Muscle of leg (tissue), 11 donors: ENCODE measurements around the gene CIRBP. TPM values are rescaled to one million over a fixed set of nuclear protein-coding genes. Genes with fewer than 3 reads are reported as not detected.

Experiments used
- DNase-seq: peaks from one replicate; pipeline ENCODE4 v3.0.0; 2013
- H3K27ac ChIP-seq: one replicate; pipeline ENCODE4 v1.5.1; 2013; ENCODE audit warnings: mild to moderate bottlenecking, low read length, control low read depth
- H3K27me3 ChIP-seq: one replicate; pipeline ENCODE4 v1.6.1; 2013; ENCODE audit warnings: low read length; ENCODE audit not compliant: control insufficient read depth, insufficient read depth
- H3K36me3 ChIP-seq: one replicate; pipeline ENCODE4 v1.6.1; 2013; ENCODE audit warnings: low read length; ENCODE audit not compliant: control insufficient read depth, insufficient read depth
- H3K4me1 ChIP-seq: one replicate; pipeline ENCODE4 v1.6.1; 2013; ENCODE audit warnings: low read length; ENCODE audit not compliant: control insufficient read depth, insufficient read depth
- H3K4me3 ChIP-seq: one replicate; pipeline ENCODE4 v1.5.1; 2013; ENCODE audit warnings: low read length, control low read depth
- H3K9me3 ChIP-seq: replicated peaks from 2 replicates; pipeline ENCODE4 v1.6.1; 2013; ENCODE audit warnings: low read depth, low read length; ENCODE audit not compliant: control insufficient read depth
- WGBS: methylation state at CpG from one replicate; pipeline ENCODE4 v1.1.5; 2013; ENCODE audit warnings: missing lambda C conversion rate; ENCODE audit not compliant: insufficient coverage; 5-methylcytosine and 5-hydroxymethylcytosine counted together
- polyA plus RNA-seq, 8 donors: library from polyadenylated mRNA; unstranded; fragments of 120-200 nt; gene quantifications; one replicate each; pipeline versions ENCODE4 v1.2.1 to v1.2.3, GENCODE V29; 2013; ENCODE audit warnings: inconsistent platforms in 1 of 8, low replicate concordance in 1 of 8; ENCODE audit not compliant: insufficient read length in 8 of 8, insufficient read depth in 1 of 8
- total RNA-seq: library from RNA; stranded (reverse); fragments of 120-200 nt; gene quantifications from one replicate; pipeline ENCODE4 v1.2.4, GENCODE V29; 2013

The CIRBP gene
- total and polyA plus RNA-seq, 9 donors = 402 to 613 (median 547) TPM

DNA sequence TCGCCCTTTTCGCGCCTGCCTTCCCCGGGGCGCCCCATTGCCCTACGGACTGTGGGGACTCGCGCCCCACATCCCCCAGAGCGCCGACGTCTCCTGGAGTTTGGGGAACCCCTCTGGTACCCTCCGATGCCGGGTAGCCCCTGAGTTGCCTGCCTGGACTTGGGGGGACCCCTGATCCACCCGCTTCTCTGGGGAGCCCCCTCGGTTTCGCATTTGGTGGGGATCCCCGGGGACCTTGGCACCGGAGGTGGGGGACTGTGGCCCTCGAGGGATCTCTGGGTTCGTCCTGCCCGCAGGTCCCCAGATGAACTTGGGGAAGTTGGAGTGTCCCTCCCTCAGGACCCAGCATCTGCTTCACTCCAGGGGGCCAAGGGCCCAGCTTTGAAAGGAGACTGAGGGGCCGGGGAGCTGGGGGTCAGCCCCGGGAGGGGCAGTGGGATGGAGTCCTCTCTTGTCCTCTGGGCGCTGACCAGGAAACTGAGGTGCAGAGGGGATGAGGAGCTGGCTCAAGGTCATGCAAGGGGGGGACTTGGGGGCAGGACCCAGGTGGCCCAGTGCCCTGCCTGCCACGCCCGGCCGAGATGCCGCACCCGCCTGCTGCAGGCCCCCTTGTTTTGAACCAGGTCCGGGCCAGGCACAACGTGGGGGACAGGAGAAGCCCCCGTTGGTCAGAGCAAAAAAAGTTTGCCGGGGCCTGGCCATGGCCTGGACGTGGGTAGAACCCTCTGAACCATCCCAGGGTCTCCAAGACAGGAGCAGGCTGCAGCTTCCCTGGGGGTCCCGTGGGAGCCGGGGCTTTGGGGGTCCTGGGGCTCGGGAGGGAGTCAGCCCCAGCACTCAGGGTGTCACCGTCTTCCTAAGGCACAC is 17.6 kb downstream of the CIRBP start:
- Histone ChIP-seq H3K36me3 (no peaks in the 10 kb centered on the region), H3K4me1 (peaks cover 24% of the 10 kb centered on the region), H3K27me3 (peaks cover 57% of the 10 kb centered on the region), H3K27ac (no peak overlapping the region), H3K9me3 (no peaks in the 10 kb centered on the region), H3K4me3 (peak overlapping the region; percentile 30)
- peak; percentile 17 for DNase-seq
- WGBS = 15% methylated on average over 34 of the region's 38 CpGs

DNA sequence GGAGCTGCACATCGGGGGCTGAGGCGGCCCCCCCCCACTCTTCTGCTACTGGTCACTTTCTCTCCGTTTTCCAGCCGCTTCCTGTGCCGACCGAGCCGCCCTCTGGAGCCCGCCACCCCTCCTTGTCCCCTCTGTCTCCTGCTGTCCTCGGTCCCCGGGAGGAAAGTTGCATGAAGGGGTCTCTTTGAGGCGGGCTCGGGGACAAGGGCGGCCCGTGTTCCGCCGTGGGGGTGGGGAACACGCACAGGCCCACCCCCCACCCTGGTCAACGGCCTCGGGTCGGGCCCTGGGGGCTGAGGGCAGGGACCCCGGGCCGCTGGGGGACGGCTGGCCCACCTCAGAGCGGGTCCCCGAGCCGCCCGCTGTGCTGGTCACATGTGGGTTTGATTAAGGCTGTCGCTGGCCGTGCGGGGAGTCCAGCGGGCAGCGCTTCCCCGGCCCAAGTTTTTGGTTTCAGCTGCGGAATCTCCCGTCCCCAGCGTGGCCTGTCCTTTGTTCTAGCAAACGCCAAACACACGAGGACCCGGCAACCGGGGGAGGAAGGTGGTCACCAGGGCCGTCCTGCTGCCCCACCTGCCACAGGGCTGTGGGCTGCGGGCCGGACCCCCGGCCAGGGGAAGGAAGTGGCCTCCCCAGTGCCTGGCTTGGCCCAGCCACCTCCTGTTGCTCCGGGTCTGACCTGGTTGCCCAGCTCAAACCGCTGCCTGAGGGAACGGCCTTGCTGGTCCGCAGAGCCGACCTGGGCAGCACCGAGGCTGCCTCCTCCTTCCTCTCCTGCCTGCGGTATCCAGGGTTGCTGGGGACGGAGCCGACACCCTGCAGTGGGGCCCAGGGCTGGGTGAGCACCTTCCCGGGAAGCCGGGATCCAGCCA is 18.5 kb downstream of the CIRBP start:
- Histone ChIP-seq H3K36me3 (no peaks in the 10 kb centered on the region), H3K27ac (no peak overlapping the region), H3K4me3 (no peak overlapping the region), H3K9me3 (no peaks in the 10 kb centered on the region), H3K27me3 (peaks cover 65% of the 10 kb centered on the region), H3K4me1 (peaks cover 31% of the 10 kb centered on the region)
- 18% methylated on average over 34 of the region's 55 CpGs for WGBS
- DNase-seq = peak; percentile 15

DNA sequence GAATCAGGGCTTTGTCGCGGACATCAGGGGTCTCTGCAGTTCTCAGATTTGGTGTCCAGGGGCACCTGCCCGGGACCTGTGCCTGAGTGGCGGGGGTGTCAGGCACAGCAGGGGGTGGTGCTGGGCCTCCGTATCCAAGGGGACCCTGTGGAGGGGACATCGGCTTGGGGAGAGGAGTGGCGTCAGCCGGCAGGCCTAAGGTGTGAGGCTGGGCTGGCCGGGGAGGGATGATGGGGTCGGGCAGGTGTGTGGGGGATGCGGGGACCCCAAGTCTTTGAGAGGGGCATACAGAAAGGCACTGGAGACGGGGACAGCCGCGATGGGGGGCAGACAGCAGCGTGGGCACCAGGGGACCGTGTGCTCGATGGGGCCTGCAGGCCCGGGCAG is 19.1 kb downstream of the CIRBP start:
- peaks cover 31% of the 10 kb centered on the region for H3K4me1 ChIP-seq
- H3K36me3 ChIP-seq = no peaks in the 10 kb centered on the region
- no peaks in the 10 kb centered on the region for H3K9me3 ChIP-seq
- no peak overlapping the region for H3K4me3 ChIP-seq
- no peak for DNase-seq
- WGBS = 70% methylated on average over 17 of the region's 18 CpGs
- H3K27ac ChIP-seq = no peak overlapping the region
- peaks cover 60% of the 10 kb centered on the region for H3K27me3 ChIP-seq

DNA sequence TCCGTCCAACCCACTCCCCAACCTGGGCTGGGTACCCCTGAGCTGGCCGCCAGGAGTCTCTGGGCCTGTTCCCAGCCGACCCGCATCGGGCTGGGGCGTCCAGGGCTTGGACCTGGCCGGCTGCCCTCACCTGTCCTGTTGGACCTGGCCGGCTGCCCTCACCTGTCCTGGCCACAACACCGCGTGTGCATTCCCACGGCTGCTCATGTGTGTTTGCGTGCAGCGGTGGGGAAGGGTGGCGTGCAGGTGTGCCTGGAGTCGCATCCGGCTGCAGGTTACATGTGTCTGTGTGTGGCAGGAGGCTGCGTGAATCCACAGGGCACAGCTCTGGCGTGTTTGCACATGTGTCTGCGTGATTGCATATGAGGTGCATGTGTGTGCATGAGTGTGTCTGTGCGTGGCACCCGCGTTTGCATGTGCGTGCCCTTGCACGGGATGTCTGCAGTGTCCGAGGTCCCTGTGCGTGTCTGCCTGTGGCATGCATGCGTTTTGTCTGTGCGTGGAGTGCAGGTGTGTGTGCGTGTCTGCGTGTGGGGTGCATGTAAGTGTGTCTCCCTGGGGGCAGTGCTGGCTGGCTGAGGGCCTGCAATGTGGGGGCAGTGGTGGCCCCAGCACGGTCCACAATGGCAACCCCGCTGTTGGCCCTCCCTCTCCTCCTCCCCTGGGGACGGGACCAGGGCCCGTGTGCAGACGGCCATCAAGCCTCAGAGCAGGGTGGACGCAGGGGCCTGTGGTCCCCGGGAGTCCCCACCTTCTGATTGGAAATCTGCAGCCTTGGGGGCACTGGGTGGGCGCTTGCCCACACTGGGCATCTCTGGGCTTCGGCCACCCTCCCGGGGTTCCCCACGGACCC is 19.9 kb downstream of the CIRBP start:
- no peak overlapping the region for H3K27ac ChIP-seq
- WGBS = 81% methylated on average over 41 of the region's 41 CpGs
- H3K9me3 ChIP-seq = no peaks in the 10 kb centered on the region
- H3K27me3 ChIP-seq = peaks cover 56% of the 10 kb centered on the region
- H3K4me3 ChIP-seq = no peak overlapping the region
- H3K4me1 ChIP-seq = peaks cover 31% of the 10 kb centered on the region
- H3K36me3 ChIP-seq = no peaks in the 10 kb centered on the region
- no peak for DNase-seq

DNA sequence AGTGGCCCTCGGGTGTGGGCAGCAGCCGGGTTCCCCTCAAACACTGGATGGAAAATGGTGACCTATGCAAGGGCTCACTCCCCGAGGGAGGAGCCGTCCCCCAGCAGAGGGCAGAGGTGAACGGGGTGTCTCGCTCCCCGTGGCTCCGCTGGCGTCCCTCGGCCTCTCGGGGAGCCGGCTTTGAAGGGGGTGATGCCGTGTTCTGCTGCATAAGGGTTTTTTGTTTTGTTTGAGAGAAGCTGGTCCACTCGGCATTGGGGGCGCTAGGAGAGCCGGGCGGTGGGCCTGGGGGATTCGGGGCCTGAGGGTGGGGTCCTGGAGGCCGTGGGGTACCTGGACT is 20.5 kb downstream of the CIRBP start:
- Histone ChIP-seq H3K4me3 (no peak overlapping the region), H3K27ac (no peak overlapping the region), H3K9me3 (no peaks in the 10 kb centered on the region), H3K36me3 (no peaks in the 10 kb centered on the region), H3K4me1 (peaks cover 31% of the 10 kb centered on the region), H3K27me3 (peaks cover 53% of the 10 kb centered on the region)
- 76% methylated on average over 19 of the region's 19 CpGs for WGBS
- DNase-seq = no peak

- Histone ChIP-seq H3K4me3 (no peak overlapping the region), H3K36me3 (no peaks in the 10 kb centered on the region), H3K9me3 (no peaks in the 10 kb centered on the region), H3K27me3 (peaks cover 51% of the 10 kb centered on the region), H3K27ac (no peak overlapping the region), H3K4me1 (peaks cover 33% of the 10 kb centered on the region)
- no peak for DNase-seq
- WGBS = 64% methylated on average over 14 of the region's 24 CpGs
Measured at GRCh38 chr19:1290196-1290702, 21.1 kb downstream of the CIRBP start.

DNA sequence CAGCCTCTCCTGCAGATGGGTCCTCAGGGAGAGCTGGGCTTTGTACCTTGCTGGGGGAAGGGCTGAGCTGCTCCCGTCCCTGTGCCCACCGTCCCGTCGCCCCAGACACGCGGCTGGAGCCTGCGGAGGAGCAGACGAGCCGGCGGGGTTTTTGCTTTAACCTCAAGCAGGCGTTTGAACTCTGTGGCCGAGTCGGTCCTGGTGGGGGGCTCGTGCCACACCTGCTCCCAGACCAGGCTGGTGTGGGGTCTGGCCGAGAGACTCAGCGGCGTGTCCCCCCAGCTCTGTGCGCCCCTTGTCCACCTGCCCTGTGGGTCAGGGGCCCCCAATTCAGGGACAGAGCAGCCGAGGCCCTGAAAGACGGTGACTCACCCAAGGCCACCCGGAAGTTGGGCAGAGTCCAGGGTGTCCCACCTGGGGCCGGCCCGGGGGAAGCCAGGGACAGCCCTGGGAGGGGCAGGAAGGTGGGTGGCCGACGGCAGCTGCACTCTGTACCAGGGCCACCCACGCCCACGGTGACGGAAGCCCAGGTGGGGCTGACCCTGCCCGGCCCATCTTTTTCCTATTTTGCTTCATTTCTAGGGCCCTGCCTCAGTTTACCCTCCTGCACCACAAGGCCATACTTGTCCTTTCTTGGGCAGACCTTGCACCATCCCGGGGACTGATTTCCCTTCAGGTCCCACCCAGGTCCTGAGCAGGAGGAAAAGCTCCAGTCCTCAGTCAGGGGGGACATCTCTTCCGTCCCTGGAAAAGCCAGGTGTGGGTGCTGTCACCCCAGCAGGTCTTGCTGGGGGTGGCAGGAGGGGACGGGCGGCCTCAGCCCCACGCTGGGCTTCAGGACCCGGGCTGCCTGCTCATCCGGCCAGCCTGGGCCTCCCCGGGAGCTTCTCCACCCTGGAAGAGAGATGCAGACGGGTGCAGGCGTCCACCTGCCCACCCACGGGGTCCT is 21.8 kb downstream of the CIRBP start:
- H3K27me3 ChIP-seq = peaks cover 50% of the 10 kb centered on the region
- WGBS = 63% methylated on average over 38 of the region's 40 CpGs
- no peak for DNase-seq

DNA sequence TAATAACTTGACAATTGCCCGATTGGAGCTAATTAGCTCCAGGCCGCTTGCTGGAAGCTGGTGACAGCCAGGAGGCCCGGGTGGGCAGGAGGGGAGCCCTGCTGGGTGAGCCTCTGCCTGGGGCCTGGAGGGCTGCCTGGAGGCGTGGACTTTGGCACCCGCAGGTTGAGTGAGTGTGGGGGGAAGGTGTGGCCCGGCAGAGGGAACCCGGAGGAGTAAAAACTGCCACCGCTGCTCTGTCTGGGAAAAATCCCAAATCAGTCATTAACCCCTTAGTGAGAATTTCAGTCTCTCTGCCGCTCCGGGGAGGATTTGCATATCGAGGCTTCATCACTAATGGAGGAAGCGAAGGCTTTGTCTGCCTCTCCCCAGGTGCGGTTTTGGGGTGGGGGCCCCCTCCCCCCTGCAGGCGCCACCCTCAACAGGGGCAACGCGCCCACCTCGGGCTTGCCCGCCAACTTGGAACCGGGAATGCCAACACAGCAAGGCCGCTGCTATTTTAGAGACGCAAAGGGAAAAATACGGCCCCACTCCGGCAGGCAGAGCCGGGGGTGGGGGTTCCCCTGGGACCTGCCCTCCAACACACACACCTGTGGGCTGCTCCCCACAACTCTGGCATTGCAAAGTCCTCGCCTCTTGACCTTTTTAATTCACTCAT is 22.8 kb downstream of the CIRBP start:
- Histone ChIP-seq H3K27me3 (peaks cover 43% of the 10 kb centered on the region), H3K36me3 (no peaks in the 10 kb centered on the region), H3K27ac (no peak overlapping the region), H3K4me1 (peaks cover 29% of the 10 kb centered on the region), H3K9me3 (no peaks in the 10 kb centered on the region), H3K4me3 (no peak overlapping the region)
- no peak for DNase-seq
- WGBS = 47% methylated on average over 19 of the region's 25 CpGs

More for the DNA sequence above, 21.8 kb downstream of the CIRBP start:
- Histone ChIP-seq H3K4me3 (no peak overlapping the region), H3K27ac (no peak overlapping the region), H3K36me3 (no peaks in the 10 kb centered on the region), H3K4me1 (peaks cover 35% of the 10 kb centered on the region), H3K9me3 (no peaks in the 10 kb centered on the region)
